Vagina (tissue), 2 donors: ENCODE results near the gene PSMG3.

Source experiments
- POLR2A ChIP-seq, 2 donors: fragments of 450-650 bp; IDR thresholded peaks; one replicate each; pipeline ENCODE4 v1.6.1; 2017; ENCODE audit warnings: antibody characterized with exemption in 2 of 2, mild to moderate bottlenecking in 2 of 2, moderate library complexity in 2 of 2
- POLR2AphosphoS5 ChIP-seq, 2 donors: sonication (generic); formaldehyde crosslinking; IDR thresholded peaks; one replicate each; pipeline ENCODE4 v1.9.0; 2017; ENCODE audit warnings: antibody characterized with exemption in 2 of 2, mild to moderate bottlenecking in 2 of 2, low read depth in 1 of 2; ENCODE audit not compliant: insufficient read depth in 1 of 2
- TF ChIP-seq, protein P1 (sequence below), 3 experiments: fragments of 450-650 bp in 2 of 3; fragments of 200-600 bp in 1 of 3; sonication (generic) in 1 of 3; IDR thresholded peaks; one replicate each; pipeline ENCODE4 v1.5.1; 2017 to 2019; ENCODE audit warnings: antibody characterized with exemption in 3 of 3, mild to moderate bottlenecking in 2 of 3, moderate library complexity in 2 of 3

GRCh38 chr7:1545417-1546246, 24.2 kb downstream of the PSMG3 start:
- TF ChIP-seq, protein P1, sequence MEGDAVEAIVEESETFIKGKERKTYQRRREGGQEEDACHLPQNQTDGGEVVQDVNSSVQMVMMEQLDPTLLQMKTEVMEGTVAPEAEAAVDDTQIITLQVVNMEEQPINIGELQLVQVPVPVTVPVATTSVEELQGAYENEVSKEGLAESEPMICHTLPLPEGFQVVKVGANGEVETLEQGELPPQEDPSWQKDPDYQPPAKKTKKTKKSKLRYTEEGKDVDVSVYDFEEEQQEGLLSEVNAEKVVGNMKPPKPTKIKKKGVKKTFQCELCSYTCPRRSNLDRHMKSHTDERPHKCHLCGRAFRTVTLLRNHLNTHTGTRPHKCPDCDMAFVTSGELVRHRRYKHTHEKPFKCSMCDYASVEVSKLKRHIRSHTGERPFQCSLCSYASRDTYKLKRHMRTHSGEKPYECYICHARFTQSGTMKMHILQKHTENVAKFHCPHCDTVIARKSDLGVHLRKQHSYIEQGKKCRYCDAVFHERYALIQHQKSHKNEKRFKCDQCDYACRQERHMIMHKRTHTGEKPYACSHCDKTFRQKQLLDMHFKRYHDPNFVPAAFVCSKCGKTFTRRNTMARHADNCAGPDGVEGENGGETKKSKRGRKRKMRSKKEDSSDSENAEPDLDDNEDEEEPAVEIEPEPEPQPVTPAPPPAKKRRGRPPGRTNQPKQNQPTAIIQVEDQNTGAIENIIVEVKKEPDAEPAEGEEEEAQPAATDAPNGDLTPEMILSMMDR (IDR thresholded peaks at IDR 0.05): no peak
- TF ChIP-seq POLR2A (IDR thresholded peaks at IDR 0.05): no peak
- no peak for TF ChIP-seq POLR2AphosphoS5 (IDR thresholded peaks at IDR 0.05; ENCODE audit: insufficient read depth in 1 of 2, low read depth in 1 of 2)
